Osteoblast (primary cell): ENCODE results near the gene KNG1. TPM values are rescaled to one million over a fixed set of nuclear protein-coding genes. Genes with fewer than 3 reads are reported as not detected.

Source experiments
- DNase-seq: peaks from one replicate; pipeline ENCODE4 v3.0.0; 2011; ENCODE audit warnings: low spot score, mixed read lengths; ENCODE audit not compliant: insufficient read length; ENCODE audit errors: missing footprints
- H2AFZ ChIP-seq: 2 replicates; pipeline ENCODE4 v1.6.0; 2011; ENCODE audit warnings: mild to moderate bottlenecking, low read length
- H3K27ac ChIP-seq: 2 replicates; pipeline ENCODE4 v1.5.1; 2011; ENCODE audit warnings: mild to moderate bottlenecking, low read depth, low read length, moderate library complexity
- H3K27me3 ChIP-seq: 2 replicates; pipeline ENCODE4 v1.6.0; 2012; ENCODE audit warnings: mild to moderate bottlenecking, control low read depth, inconsistent platforms, low read length, moderate library complexity; ENCODE audit not compliant: insufficient read depth
- H3K36me3 ChIP-seq: 2 replicates; pipeline ENCODE4 v1.5.1; 2011; ENCODE audit warnings: mild to moderate bottlenecking, low read length, control low read depth, moderate library complexity; ENCODE audit not compliant: insufficient read depth
- H3K4me1 ChIP-seq: 2 replicates; pipeline ENCODE4 v1.5.1; 2011; ENCODE audit warnings: mild to moderate bottlenecking, low read length, control low read depth, moderate library complexity; ENCODE audit not compliant: insufficient read depth
- H3K4me2 ChIP-seq: 2 replicates; pipeline ENCODE4 v1.6.0; 2011; ENCODE audit warnings: mild to moderate bottlenecking, low read length; ENCODE audit not compliant: insufficient read depth
- H3K4me3 ChIP-seq: fragments of 200-600 bp; sonication (generic); 3 replicates; pipeline ENCODE4 v1.5.1; 2012; ENCODE audit warnings: mild to moderate bottlenecking, low read length, inconsistent platforms; ENCODE audit not compliant: insufficient read depth
- H3K79me2 ChIP-seq: 2 replicates; pipeline ENCODE4 v1.6.0; 2012; ENCODE audit warnings: mild to moderate bottlenecking, low read length, control low read depth, inconsistent platforms; ENCODE audit not compliant: insufficient read depth
- H3K9me3 ChIP-seq: 2 replicates; pipeline ENCODE4 v1.5.1; 2011; ENCODE audit warnings: low read depth, low read length, control low read depth
- H4K20me1 ChIP-seq: 2 replicates; pipeline ENCODE4 v1.6.0; 2012; ENCODE audit warnings: mild to moderate bottlenecking, low read length, control low read depth; ENCODE audit not compliant: insufficient read depth
- CTCF ChIP-seq: IDR thresholded peaks from 2 replicates; pipeline ENCODE4 v1.5.1; 2011; ENCODE audit warnings: mild to moderate bottlenecking, low read depth, low read length, moderate library complexity; ENCODE audit errors: extremely low read depth
- total RNA-seq: library from RNA; depleted of rRNA; stranded (reverse); fragments of >200 nt; gene quantifications from 2 replicates; pipeline ENCODE4 v1.2.3, GENCODE V29; 2012

The KNG1 gene
- total RNA-seq, 1 donor = not detected

GRCh38 chr3:186722457-186722856, 5.3 kb downstream of the KNG1 start:
- no peak for DNase-seq
- no peaks in the 10 kb centered on the region for H3K36me3 ChIP-seq

GRCh38 chr3:186724911-186725310, 7.8 kb downstream of the KNG1 start:
- Histone ChIP-seq H3K27ac (no peak overlapping the region), H3K79me2 (no peaks in the 10 kb centered on the region), H4K20me1 (no peaks in the 10 kb centered on the region), H3K36me3 (no peaks in the 10 kb centered on the region), H3K4me1 (no peaks in the 10 kb centered on the region), H3K4me2 (no peak overlapping the region), H3K27me3 (no peaks in the 10 kb centered on the region), H2AFZ (no peak overlapping the region), H3K4me3 (no peak overlapping the region), H3K9me3 (no peaks in the 10 kb centered on the region)
- no peak for TF ChIP-seq CTCF
- DNase-seq = no peak

More at GRCh38 chr3:186722457-186722856, 5.3 kb downstream of the KNG1 start:
- no peaks in the 10 kb centered on the region for H3K79me2 ChIP-seq
- TF ChIP-seq CTCF = peak; percentile 31
- no peak overlapping the region for H3K4me3 ChIP-seq
- no peak overlapping the region for H2AFZ ChIP-seq
- no peaks in the 10 kb centered on the region for H3K27me3 ChIP-seq
- H3K27ac ChIP-seq = no peak overlapping the region
- H3K9me3 ChIP-seq = no peaks in the 10 kb centered on the region
- no peak overlapping the region for H3K4me2 ChIP-seq
- H3K4me1 ChIP-seq = no peaks in the 10 kb centered on the region
- H4K20me1 ChIP-seq = no peaks in the 10 kb centered on the region

- no peaks in the 10 kb centered on the region for H3K79me2 ChIP-seq
- no peak overlapping the region for H3K4me2 ChIP-seq
- TF ChIP-seq CTCF = no peak
- no peaks in the 10 kb centered on the region for H3K36me3 ChIP-seq
- H3K27me3 ChIP-seq = no peaks in the 10 kb centered on the region
- H2AFZ ChIP-seq = no peak overlapping the region
- no peaks in the 10 kb centered on the region for H3K9me3 ChIP-seq
- no peak for DNase-seq
- H3K27ac ChIP-seq = no peak overlapping the region
- no peak overlapping the region for H3K4me3 ChIP-seq
- H3K4me1 ChIP-seq = no peaks in the 10 kb centered on the region
- H4K20me1 ChIP-seq = no peaks in the 10 kb centered on the region
Observed at GRCh38 chr3:186732169-186732766, 15.1 kb downstream of the KNG1 start.

- no peaks in the 10 kb centered on the region for H3K4me1 ChIP-seq
- H3K4me2 ChIP-seq = no peak overlapping the region
- H3K79me2 ChIP-seq = no peaks in the 10 kb centered on the region
- no peaks in the 10 kb centered on the region for H3K9me3 ChIP-seq
- H3K4me3 ChIP-seq = no peak overlapping the region
- no peaks in the 10 kb centered on the region for H4K20me1 ChIP-seq
- DNase-seq = no peak
- no peaks in the 10 kb centered on the region for H3K27me3 ChIP-seq
- no peak overlapping the region for H3K27ac ChIP-seq
- no peak for TF ChIP-seq CTCF
- H3K36me3 ChIP-seq = no peaks in the 10 kb centered on the region
- H2AFZ ChIP-seq = no peak overlapping the region
Observed at GRCh38 chr3:186742618-186743380, 25.6 kb downstream of the KNG1 start.
